A673 (cell line): ENCODE measurements around the gene COL2A1.

Experiments
- CTCF ChIP-seq: fragments of 300-800, 200-600 bp; sonication (generic); conservative IDR thresholded peaks from 2 replicates; pipeline ENCODE4 v1.5.1; 2017; ENCODE audit warnings: low read depth, mild to moderate bottlenecking, antibody characterized with exemption, low read length, moderate library complexity, mixed read lengths
- EZH2 ChIP-seq: fragments of 200-600 bp; sonication (generic); IDR thresholded peaks from 2 replicates; pipeline ENCODE4 v1.6.1; 2017; ENCODE audit warnings: borderline replicate concordance, low read depth, mild to moderate bottlenecking, mixed read lengths, antibody characterized with exemption, low read length; ENCODE audit not compliant: poor library complexity, severe bottlenecking

DNA sequence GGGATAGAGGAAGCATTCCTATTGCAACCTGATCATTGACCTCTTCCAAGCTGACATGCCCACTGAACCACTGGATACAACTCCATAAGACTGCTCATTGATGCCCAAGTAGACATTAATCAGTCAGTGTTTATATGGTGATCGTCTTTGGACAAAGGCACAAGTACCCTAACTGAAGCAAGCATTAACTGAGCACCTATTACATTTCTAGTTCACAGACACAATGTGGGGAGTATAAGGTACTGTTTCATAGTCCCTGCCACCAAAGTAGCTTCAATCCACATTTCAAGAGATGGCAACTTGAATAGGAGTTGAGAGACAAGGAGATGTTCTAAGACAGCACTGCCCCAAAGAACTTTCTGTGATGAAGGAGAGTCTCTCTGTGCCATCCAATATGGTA is 10.9 kb upstream of the COL2A1 start:
- TF ChIP-seq CTCF: no peak
- TF ChIP-seq EZH2: no peak
